ENCODE data around the gene OR5H14.
"Not testable (repeated sequence)": the region's sequence is repeated elsewhere in the genome, so short reads cannot be mapped to it uniquely, and the experiment has no call there.

DNA sequence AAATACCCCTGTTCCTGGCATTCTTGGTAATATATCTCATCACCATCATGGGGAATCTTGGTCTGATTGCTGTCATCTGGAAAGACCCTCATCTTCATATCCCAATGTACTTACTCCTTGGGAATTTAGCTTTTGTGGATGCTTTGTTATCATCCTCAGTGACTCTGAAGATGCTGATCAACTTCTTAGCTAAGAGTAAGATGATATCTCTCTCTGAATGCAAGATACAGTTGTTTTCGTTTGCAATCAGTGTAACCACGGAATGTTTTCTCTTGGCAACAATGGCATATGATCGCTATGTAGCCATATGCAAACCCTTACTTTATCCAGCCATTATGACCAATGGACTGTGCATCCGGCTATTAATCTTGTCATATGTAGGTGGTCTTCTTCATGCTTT, 2.2 kb downstream of the OR5H14 start:
- TF ChIP-seq, protein P1, sequence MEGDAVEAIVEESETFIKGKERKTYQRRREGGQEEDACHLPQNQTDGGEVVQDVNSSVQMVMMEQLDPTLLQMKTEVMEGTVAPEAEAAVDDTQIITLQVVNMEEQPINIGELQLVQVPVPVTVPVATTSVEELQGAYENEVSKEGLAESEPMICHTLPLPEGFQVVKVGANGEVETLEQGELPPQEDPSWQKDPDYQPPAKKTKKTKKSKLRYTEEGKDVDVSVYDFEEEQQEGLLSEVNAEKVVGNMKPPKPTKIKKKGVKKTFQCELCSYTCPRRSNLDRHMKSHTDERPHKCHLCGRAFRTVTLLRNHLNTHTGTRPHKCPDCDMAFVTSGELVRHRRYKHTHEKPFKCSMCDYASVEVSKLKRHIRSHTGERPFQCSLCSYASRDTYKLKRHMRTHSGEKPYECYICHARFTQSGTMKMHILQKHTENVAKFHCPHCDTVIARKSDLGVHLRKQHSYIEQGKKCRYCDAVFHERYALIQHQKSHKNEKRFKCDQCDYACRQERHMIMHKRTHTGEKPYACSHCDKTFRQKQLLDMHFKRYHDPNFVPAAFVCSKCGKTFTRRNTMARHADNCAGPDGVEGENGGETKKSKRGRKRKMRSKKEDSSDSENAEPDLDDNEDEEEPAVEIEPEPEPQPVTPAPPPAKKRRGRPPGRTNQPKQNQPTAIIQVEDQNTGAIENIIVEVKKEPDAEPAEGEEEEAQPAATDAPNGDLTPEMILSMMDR (IDR thresholded peaks at IDR 0.05): not testable (repeated sequence)
- TF ChIP-seq POLR2A (IDR thresholded peaks at IDR 0.05): not testable (repeated sequence)

All from Peyer's patch (tissue), 4 donors.